ENCODE measurements around the gene SERINC5. TPM values are rescaled to one million over a fixed set of nuclear protein-coding genes. Genes with fewer than 3 reads are reported as not detected.
"Not testable (repeated sequence)": the region's sequence is repeated elsewhere in the genome, so short reads cannot be mapped to it uniquely, and the experiment has no call there.

Gene SERINC5
- polyA plus RNA-seq, 3 donors = 3.4 to 18.7 (median 4.9) TPM

GRCh38 chr5:80156156-80156555 lies 99.7 kb downstream of the SERINC5 start:
- 57 to 69% (median 68%) methylated on average over 5 of the region's 5 CpGs for WGBS, 3 donors

DNA sequence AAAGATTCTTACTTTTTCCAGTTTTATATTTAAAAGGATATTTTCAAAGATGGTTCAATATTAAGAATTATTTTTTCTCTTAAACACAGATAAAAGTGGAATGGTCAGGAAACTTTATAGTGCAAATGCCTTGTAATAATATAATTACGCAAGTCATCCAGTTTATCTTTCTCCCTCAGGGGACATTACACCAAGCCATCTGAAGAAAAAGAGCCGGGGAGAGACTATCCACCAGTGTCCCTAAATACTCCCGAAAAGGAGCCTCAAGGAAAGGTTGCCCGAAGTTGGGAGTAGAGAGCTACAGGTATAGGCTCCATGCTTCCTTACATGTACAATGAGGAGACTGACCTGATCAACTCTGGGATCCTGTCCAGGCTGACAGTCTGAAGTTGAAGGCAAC lies 101.1 kb downstream of the SERINC5 start:
- WGBS, 3 donors = 74 to 88% (median 83%) methylated on average over 4 of the region's 4 CpGs
- H3K27ac ChIP-seq (ENCODE audit: low read depth, low read length) = no peak overlapping the region

More at GRCh38 chr5:80156156-80156555, 99.7 kb downstream of the SERINC5 start:
- H3K27ac ChIP-seq (ENCODE audit: low read depth, low read length) = no peak overlapping the region

- not testable (repeated sequence) for H3K27ac ChIP-seq (ENCODE audit: low read depth, low read length)
- 79 to 91% (median 91%) methylated on average over 8 of the region's 8 CpGs for WGBS, 3 donors
Observed at GRCh38 chr5:80154289-80154688, 101.6 kb downstream of the SERINC5 start.

DNA sequence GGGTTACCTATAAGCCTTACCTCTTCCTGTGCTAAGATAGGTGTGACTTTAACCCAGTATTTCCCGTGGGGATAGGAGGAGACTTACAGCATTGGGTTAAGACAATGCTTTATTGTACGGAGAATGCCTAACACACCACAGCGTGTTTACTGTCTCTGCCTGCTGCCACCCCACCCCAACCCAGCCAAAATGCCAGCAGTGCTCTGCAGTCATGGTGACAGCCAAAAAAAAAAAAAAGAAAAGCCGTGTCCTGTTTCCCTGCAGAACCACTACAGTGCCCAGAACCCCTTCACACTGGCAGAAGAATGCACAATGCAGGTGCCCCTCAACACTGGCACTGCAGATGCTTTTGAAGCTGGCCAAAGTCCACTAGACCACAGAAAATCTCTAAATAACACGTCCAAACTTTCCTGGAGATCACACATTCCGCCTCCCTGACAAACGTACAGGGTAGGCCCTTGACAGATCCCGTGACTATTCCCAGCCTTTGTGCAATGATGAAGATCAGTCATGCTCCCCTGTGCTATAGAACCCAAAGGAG lies 102.2 kb downstream of the SERINC5 start:
- 59 to 82% (median 67%) methylated on average over 8 of the region's 8 CpGs for WGBS, 3 donors
- H3K27ac ChIP-seq (ENCODE audit: low read depth, low read length) = no peak overlapping the region

- WGBS, 3 donors = 92 to 96% (median 94%) methylated on average over 5 of the region's 5 CpGs
Observed at GRCh38 chr5:80152778-80153177, 103.1 kb downstream of the SERINC5 start.

GRCh38 chr5:80151890-80152289 lies 104.0 kb downstream of the SERINC5 start:
- WGBS, 3 donors = 96 to 98% (median 97%) methylated on average over 6 of the region's 6 CpGs
- no peak overlapping the region for H3K27ac ChIP-seq (ENCODE audit: low read depth, low read length)

More at GRCh38 chr5:80152778-80153177, 103.1 kb downstream of the SERINC5 start:
- H3K27ac ChIP-seq (ENCODE audit: low read depth, low read length) = no peak overlapping the region

GRCh38 chr5:80150731-80151130 lies 105.1 kb downstream of the SERINC5 start:
- WGBS, 3 donors = 74 to 82% (median 79%) methylated on average over 11 of the region's 11 CpGs
- no peak overlapping the region for H3K27ac ChIP-seq (ENCODE audit: low read depth, low read length)

DNA sequence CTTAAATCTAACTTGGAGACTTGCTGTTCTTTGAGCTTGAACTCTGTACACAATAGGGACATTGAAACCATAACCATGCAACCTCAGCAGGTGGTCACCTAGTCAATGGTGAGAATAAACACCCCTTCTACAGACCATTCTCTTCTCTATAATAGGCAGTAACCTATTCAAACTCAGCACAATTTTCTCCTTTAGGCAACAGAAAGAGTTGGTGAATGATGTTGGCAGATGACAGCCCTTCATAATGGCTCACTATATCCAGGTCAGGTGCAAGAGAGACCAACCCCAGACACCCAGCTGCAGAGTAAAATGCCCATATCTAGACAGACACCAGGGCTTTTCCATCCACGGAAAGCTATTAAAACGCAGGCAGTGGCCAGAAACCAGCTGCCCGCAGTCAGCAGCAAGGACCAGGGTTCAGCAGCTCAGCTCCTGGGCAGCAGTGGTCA lies 106.7 kb downstream of the SERINC5 start:
- WGBS, 3 donors = 80 to 90% (median 88%) methylated on average over 3 of the region's 3 CpGs

GRCh38 chr5:80147119-80147815 lies 108.6 kb downstream of the SERINC5 start:
- 94 to 96% (median 94%) methylated on average over 9 of the region's 9 CpGs for WGBS, 3 donors
- H3K27ac ChIP-seq (ENCODE audit: low read depth, low read length) = no peak overlapping the region

More for the DNA sequence above, 106.7 kb downstream of the SERINC5 start:
- H3K27ac ChIP-seq (ENCODE audit: low read depth, low read length) = no peak overlapping the region

GRCh38 chr5:80146046-80146445 lies 109.8 kb downstream of the SERINC5 start:
- H3K27ac ChIP-seq (ENCODE audit: low read depth, low read length) = no peak overlapping the region
- WGBS, 3 donors = 80 to 87% (median 80%) methylated on average over 9 of the region's 9 CpGs

GRCh38 chr5:80143491-80143890 lies 112.4 kb downstream of the SERINC5 start:
- H3K27ac ChIP-seq (ENCODE audit: low read depth, low read length) = no peak overlapping the region
- WGBS, 3 donors = 86 to 95% (median 91%) methylated on average over 13 of the region's 13 CpGs

- no peak overlapping the region for H3K27ac ChIP-seq (ENCODE audit: low read depth, low read length)
- WGBS, 3 donors = 79 to 90% (median 79%) methylated on average over 6 of the region's 6 CpGs
Observed at GRCh38 chr5:80142996-80143395, 112.9 kb downstream of the SERINC5 start.

DNA sequence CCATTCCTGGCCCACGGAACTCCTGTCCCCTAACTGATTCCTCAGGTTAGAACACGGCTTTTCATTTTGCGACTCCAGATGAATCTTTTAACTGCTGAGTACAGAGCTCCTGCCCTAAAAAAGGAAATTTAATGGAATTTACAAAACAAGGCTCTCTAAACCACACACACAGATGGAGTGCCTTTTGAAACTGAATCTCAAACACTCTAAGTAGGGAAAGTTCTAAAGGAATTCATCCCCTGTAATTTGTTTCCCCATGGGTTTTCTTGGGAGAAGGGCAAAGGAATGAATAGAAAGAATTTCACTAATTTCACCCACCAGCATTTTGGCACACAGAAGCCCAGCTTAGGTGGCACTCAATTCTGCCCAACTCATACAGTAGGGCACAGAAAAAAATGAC lies 114.2 kb downstream of the SERINC5 start:
- WGBS, 3 donors = 56 to 76% (median 60%) methylated on average over 3 of the region's 3 CpGs
- no peak overlapping the region for H3K27ac ChIP-seq (ENCODE audit: low read depth, low read length)

GRCh38 chr5:80141147-80141671 lies 114.6 kb downstream of the SERINC5 start:
- no peak overlapping the region for H3K27ac ChIP-seq (ENCODE audit: low read depth, low read length)
- 16 to 33% (median 19%) methylated on average over 13 of the region's 13 CpGs for WGBS, 3 donors

DNA sequence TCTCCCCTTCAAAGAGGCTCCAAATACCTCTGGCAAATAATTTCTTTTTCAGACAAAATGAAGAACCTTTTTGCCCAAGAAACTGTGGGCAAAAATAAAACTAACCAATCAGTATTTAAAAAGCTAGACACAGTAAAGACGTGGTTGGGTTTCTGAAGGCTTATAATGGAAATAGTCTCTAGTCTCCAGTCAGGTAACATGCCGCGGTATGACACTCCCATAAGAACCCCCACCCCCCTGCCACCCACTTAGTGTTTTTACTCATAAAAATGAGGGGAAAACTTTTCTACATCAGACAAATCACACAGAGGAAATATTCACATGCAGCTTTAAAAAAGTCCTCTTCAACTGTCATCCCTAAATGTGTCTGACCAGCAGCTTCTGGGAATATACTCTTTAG lies 115.4 kb downstream of the SERINC5 start:
- 92 to 97% (median 92%) methylated on average over 3 of the region's 3 CpGs for WGBS, 3 donors
- H3K27ac ChIP-seq (ENCODE audit: low read depth, low read length) = no peak overlapping the region

DNA sequence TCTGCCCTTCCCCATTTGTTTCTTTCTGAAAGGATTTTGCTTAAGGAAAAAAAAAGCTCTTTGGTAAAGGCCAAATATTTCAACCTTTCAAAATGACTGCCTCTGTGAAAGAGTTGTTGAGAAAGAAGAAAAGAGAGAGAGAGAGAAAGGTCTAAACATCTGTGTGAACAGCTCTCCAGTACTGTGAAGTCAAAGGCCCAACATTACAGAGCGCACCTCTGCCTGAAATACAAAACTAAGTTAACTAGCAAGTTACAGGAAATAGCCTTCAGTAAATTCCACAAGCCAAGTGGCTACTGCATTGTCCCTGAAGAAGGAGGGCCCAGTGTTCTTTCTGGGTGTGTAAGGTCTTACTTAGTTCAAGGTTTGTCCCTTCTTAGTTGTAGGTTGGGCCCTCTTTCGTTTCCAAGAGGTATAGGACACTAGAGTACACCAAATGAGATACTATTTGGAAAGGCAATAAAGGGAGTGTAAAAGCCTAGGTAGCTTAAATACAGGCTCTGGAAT lies 116.3 kb downstream of the SERINC5 start:
- 82 to 93% (median 85%) methylated on average over 2 of the region's 2 CpGs for WGBS, 3 donors
- H3K27ac ChIP-seq (ENCODE audit: low read depth, low read length) = no peak overlapping the region

DNA sequence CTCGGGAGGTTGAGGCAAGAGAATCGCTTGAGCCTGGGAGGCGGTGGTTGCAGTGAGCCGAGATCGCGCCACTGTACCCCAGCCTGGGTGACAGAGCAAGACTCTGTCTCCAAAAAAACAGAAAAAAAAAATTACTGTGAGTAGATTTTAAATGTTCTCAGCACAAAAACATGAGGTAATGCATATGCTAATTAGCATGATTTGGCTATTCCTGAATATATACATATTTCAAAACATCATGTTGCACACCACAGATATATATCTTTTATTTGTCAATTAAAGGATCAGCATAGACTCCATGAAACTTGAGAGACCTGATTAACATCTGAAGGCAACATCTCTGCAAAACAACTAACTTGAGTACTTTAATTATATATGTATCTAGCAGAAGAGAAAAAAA lies 117.4 kb downstream of the SERINC5 start:
- 98 to 99% (median 98%) methylated on average over 6 of the region's 6 CpGs for WGBS, 3 donors

DNA sequence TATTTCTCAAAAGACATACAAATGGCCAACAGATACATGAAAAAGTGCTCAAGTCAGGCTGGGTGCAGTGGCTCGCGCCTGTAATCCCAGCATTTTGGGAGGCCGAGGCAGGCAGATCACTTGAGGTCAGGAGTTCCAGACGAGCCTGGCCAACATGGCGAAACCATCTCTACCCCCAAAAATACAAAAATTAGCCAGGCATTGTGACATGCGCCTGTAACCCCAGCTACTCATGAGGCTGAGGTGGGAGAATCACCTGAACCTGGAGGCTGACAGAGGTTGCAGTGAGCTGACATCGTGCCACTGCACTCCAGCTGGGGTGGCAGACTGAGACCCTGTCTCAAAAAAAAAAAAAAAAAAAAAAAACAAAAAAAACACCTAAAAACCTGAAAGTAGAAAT lies 119.0 kb downstream of the SERINC5 start:
- WGBS, 3 donors = 85 to 88% (median 87%) methylated on average over 7 of the region's 7 CpGs
- not testable (repeated sequence) for H3K27ac ChIP-seq (ENCODE audit: low read depth, low read length)

More for the DNA sequence above, 117.4 kb downstream of the SERINC5 start:
- H3K27ac ChIP-seq (ENCODE audit: low read depth, low read length) = no peak overlapping the region

- 68 to 75% (median 71%) methylated on average over 3 of the region's 3 CpGs for WGBS, 3 donors
- no peak overlapping the region for H3K27ac ChIP-seq (ENCODE audit: low read depth, low read length)
Observed at GRCh38 chr5:80134876-80135275, 121.0 kb downstream of the SERINC5 start.
